Mesendoderm (in vitro differentiated cells): Measurements from ENCODE around the gene PRSS2. TPM values are rescaled to one million over a fixed set of nuclear protein-coding genes. Genes with fewer than 3 reads are reported as not detected.

Experiments
- DNase-seq: peaks from one replicate; pipeline ENCODE4 v3.0.0; 2013
- H2AK5ac ChIP-seq: 2 replicates; pipeline ENCODE4 v1.6.1; 2013; ENCODE audit warnings: low read length, inconsistent platforms
- H2BK120ac ChIP-seq: 2 replicates; pipeline ENCODE4 v1.6.1; 2013; ENCODE audit warnings: low read depth, mild to moderate bottlenecking, low read length, moderate library complexity, mixed read lengths
- H2BK15ac ChIP-seq: replicated peaks from 2 replicates; pipeline ENCODE4 v1.6.1; 2013; ENCODE audit warnings: low read depth, mild to moderate bottlenecking, moderate library complexity
- H2BK5ac ChIP-seq: 2 replicates; pipeline ENCODE4 v1.6.1; 2013; ENCODE audit warnings: low read length, inconsistent platforms
- H3K18ac ChIP-seq: 2 replicates; pipeline ENCODE4 v1.6.1; 2013; ENCODE audit warnings: mild to moderate bottlenecking, low read length, mixed read lengths
- H3K23ac ChIP-seq: one replicate; pipeline ENCODE4 v1.6.1; 2013; ENCODE audit warnings: low read length
- H3K27ac ChIP-seq: 2 replicates; pipeline ENCODE4 v1.5.1; 2013; ENCODE audit warnings: low read depth, mild to moderate bottlenecking, inconsistent platforms, low read length, moderate library complexity
- H3K27me3 ChIP-seq: 2 replicates; pipeline ENCODE4 v1.6.1; 2013; ENCODE audit warnings: low read length, control low read depth, mild to moderate bottlenecking, inconsistent platforms; ENCODE audit not compliant: insufficient read depth, poor library complexity
- H3K36me3 ChIP-seq: 2 replicates; pipeline ENCODE4 v1.6.1; 2013; ENCODE audit warnings: low read length, inconsistent platforms; ENCODE audit not compliant: control insufficient read depth, insufficient read depth
- H3K4ac ChIP-seq: one replicate; pipeline ENCODE4 v1.6.1; 2013; ENCODE audit warnings: low read depth, mild to moderate bottlenecking, low read length, moderate library complexity
- H3K4me1 ChIP-seq: 2 replicates; pipeline ENCODE4 v1.6.1; 2013; ENCODE audit warnings: low read depth, low read length, inconsistent platforms; ENCODE audit not compliant: control insufficient read depth
- H3K4me2 ChIP-seq: 2 replicates; pipeline ENCODE4 v1.6.1; 2013; ENCODE audit warnings: low read length
- H3K4me3 ChIP-seq: 2 replicates; pipeline ENCODE4 v1.5.1; 2013; ENCODE audit warnings: mild to moderate bottlenecking, low read length
- H3K56ac ChIP-seq: one replicate; pipeline ENCODE4 v1.6.1; 2013; ENCODE audit warnings: low read length
- H3K79me1 ChIP-seq: 2 replicates; pipeline ENCODE4 v1.6.1; 2013; ENCODE audit warnings: low read length, inconsistent platforms
- H3K79me2 ChIP-seq: 2 replicates; pipeline ENCODE4 v1.6.1; 2013; ENCODE audit warnings: mild to moderate bottlenecking, low read length; ENCODE audit not compliant: control insufficient read depth, insufficient read depth
- H3K9ac ChIP-seq: 2 replicates; pipeline ENCODE4 v1.6.1; 2013; ENCODE audit warnings: low read length, inconsistent platforms
- H4K5ac ChIP-seq: one replicate; pipeline ENCODE4 v1.6.1; 2013; ENCODE audit warnings: low read length
- H4K8ac ChIP-seq: one replicate; pipeline ENCODE4 v1.6.1; 2013; ENCODE audit warnings: low read depth, mild to moderate bottlenecking, control low read depth, low read length, moderate library complexity
- WGBS: extraction: QIAGEN DNeasy Blood & Tissue Kit; methylation state at CpG from one replicate; pipeline ENCODE4 v1.1.7; 2013; ENCODE audit warnings: low lambda C conversion rate, missing lambda C conversion rate; ENCODE audit not compliant: insufficient coverage; ENCODE audit errors: extremely low coverage; 5-methylcytosine and 5-hydroxymethylcytosine counted together
- polyA plus RNA-seq, 2 experiments: library from polyadenylated mRNA; stranded (reverse); fragments of 200-250 nt; gene quantifications; one replicate each; pipeline ENCODE4 v1.2.3, GENCODE V29; 2013

PRSS2 gene
- polyA plus RNA-seq (2013, experiment 1 of 2) = 2.3 TPM
- 2.7 TPM for polyA plus RNA-seq (2013, experiment 2 of 2)

- no peak within 1 kb of the TSS for H2BK15ac ChIP-seq
- H2BK5ac ChIP-seq = no peak within 1 kb of the TSS
- H4K8ac ChIP-seq = no peak within 1 kb of the TSS
- H3K4ac ChIP-seq = no peak within 1 kb of the TSS
- H3K9ac ChIP-seq = no peak within 1 kb of the TSS
- H3K36me3 ChIP-seq = no peaks in the 10 kb centered on the region
- H3K4me3 ChIP-seq = no peak within 1 kb of the TSS
- H3K79me1 ChIP-seq = no peaks in the 10 kb centered on the region
- no peaks in the 10 kb centered on the region for H3K79me2 ChIP-seq
- no peak within 1 kb of the TSS for H2BK120ac ChIP-seq
- DNase-seq = peak; percentile 66
- H3K18ac ChIP-seq = no peak within 1 kb of the TSS
- no peak within 1 kb of the TSS for H4K5ac ChIP-seq
- peaks cover 6% of the 10 kb centered on the region for H3K4me1 ChIP-seq
- peak within 1 kb of the TSS; percentile 65 for H2AK5ac ChIP-seq
- no CpG with 5 or more reads among the region's 7 CpGs for WGBS
- H3K27ac ChIP-seq = no peak within 1 kb of the TSS
- no peak within 1 kb of the TSS for H3K23ac ChIP-seq
- no peaks in the 10 kb centered on the region for H3K27me3 ChIP-seq
- H3K4me2 ChIP-seq = no peak within 1 kb of the TSS
- H3K56ac ChIP-seq = no peak within 1 kb of the TSS
Measured at GRCh38 chr7:142770661-142771352, at the start of gene PRSS2. Gene PRSS2 (plus strand): TSS chr7:142770970. CDS start chr7:142770983, 13 bp downstream.

GRCh38 chr7:142720986-142721385 is 49.8 kb upstream of the PRSS2 start:
- H2BK5ac ChIP-seq = no peak overlapping the region
- H3K56ac ChIP-seq = no peak overlapping the region
- no peak overlapping the region for H3K4ac ChIP-seq
- no peaks in the 10 kb centered on the region for H3K79me1 ChIP-seq
- H4K5ac ChIP-seq = no peak overlapping the region
- H3K79me2 ChIP-seq = no peaks in the 10 kb centered on the region
- no peaks in the 10 kb centered on the region for H3K4me1 ChIP-seq
- WGBS = no CpG with 5 or more reads among the region's 10 CpGs
- H2BK120ac ChIP-seq = no peak overlapping the region
- H3K4me2 ChIP-seq = no peak overlapping the region
- H3K36me3 ChIP-seq = no peaks in the 10 kb centered on the region
- H3K27me3 ChIP-seq = no peaks in the 10 kb centered on the region
- no peak for DNase-seq
- H4K8ac ChIP-seq = no peak overlapping the region
- no peak overlapping the region for H2AK5ac ChIP-seq
- no peak overlapping the region for H3K4me3 ChIP-seq
- no peak overlapping the region for H2BK15ac ChIP-seq
- H3K23ac ChIP-seq = no peak overlapping the region
- H3K27ac ChIP-seq = no peak overlapping the region
- no peak overlapping the region for H3K9ac ChIP-seq
- no peak overlapping the region for H3K18ac ChIP-seq

- no CpG with 5 or more reads among the region's 15 CpGs for WGBS
- no peak overlapping the region for H2AK5ac ChIP-seq
- no peak overlapping the region for H3K56ac ChIP-seq
- no peaks in the 10 kb centered on the region for H3K79me1 ChIP-seq
- no peak overlapping the region for H2BK15ac ChIP-seq
- H3K4ac ChIP-seq = no peak overlapping the region
- H3K4me3 ChIP-seq = no peak overlapping the region
- H3K18ac ChIP-seq = no peak overlapping the region
- H3K23ac ChIP-seq = no peak overlapping the region
- H4K5ac ChIP-seq = no peak overlapping the region
- no peak overlapping the region for H3K4me2 ChIP-seq
- H3K79me2 ChIP-seq = no peaks in the 10 kb centered on the region
- DNase-seq = no peak
- H3K4me1 ChIP-seq = no peaks in the 10 kb centered on the region
- H2BK120ac ChIP-seq = no peak overlapping the region
- H2BK5ac ChIP-seq = no peak overlapping the region
- H3K27me3 ChIP-seq = no peaks in the 10 kb centered on the region
- no peak overlapping the region for H3K9ac ChIP-seq
- no peaks in the 10 kb centered on the region for H3K36me3 ChIP-seq
- no peak overlapping the region for H3K27ac ChIP-seq
- no peak overlapping the region for H4K8ac ChIP-seq
Measured at GRCh38 chr7:142722248-142722794, 48.4 kb upstream of the PRSS2 start.

GRCh38 chr7:142733271-142733670 is 37.5 kb upstream of the PRSS2 start:
- H3K9ac ChIP-seq = no peak overlapping the region
- DNase-seq = no peak
- H3K4ac ChIP-seq = no peak overlapping the region
- no peak overlapping the region for H3K4me2 ChIP-seq
- H3K4me1 ChIP-seq = no peaks in the 10 kb centered on the region
- H2AK5ac ChIP-seq = no peak overlapping the region
- H4K5ac ChIP-seq = no peak overlapping the region
- no peak overlapping the region for H3K56ac ChIP-seq
- no peak overlapping the region for H3K23ac ChIP-seq
- no peaks in the 10 kb centered on the region for H3K79me2 ChIP-seq
- H4K8ac ChIP-seq = no peak overlapping the region
- no peak overlapping the region for H2BK5ac ChIP-seq
- no peaks in the 10 kb centered on the region for H3K27me3 ChIP-seq
- WGBS = no CpG with 5 or more reads among the region's 8 CpGs
- no peaks in the 10 kb centered on the region for H3K79me1 ChIP-seq
- H2BK15ac ChIP-seq = no peak overlapping the region
- no peak overlapping the region for H3K4me3 ChIP-seq
- H3K36me3 ChIP-seq = no peaks in the 10 kb centered on the region
- H3K27ac ChIP-seq = no peak overlapping the region
- H2BK120ac ChIP-seq = no peak overlapping the region
- H3K18ac ChIP-seq = no peak overlapping the region

GRCh38 chr7:142739923-142740492 is 30.8 kb upstream of the PRSS2 start:
- Histone ChIP-seq H3K36me3 (no peaks in the 10 kb centered on the region), H3K4me3 (no peak overlapping the region), H3K23ac (no peak overlapping the region), H3K4ac (no peak overlapping the region), H2AK5ac (no peak overlapping the region), H3K79me1 (no peaks in the 10 kb centered on the region), H3K27me3 (no peaks in the 10 kb centered on the region), H2BK120ac (no peak overlapping the region), H3K27ac (no peak overlapping the region), H4K8ac (no peak overlapping the region), H3K9ac (no peak overlapping the region), H3K56ac (no peak overlapping the region), H2BK15ac (no peak overlapping the region), H3K18ac (no peak overlapping the region), H4K5ac (no peak overlapping the region), H3K4me1 (no peaks in the 10 kb centered on the region), H3K4me2 (no peak overlapping the region), H3K79me2 (no peaks in the 10 kb centered on the region), H2BK5ac (no peak overlapping the region)
- WGBS = no CpG with 5 or more reads among the region's 2 CpGs
- DNase-seq = peak; percentile 29
